Urinary bladder (tissue), 4 donors: ENCODE measurements around the gene RAP1A. TPM values are rescaled to one million over a fixed set of nuclear protein-coding genes. Genes with fewer than 3 reads are reported as not detected.
A peak's percentile ranks its signal among the peaks of the same experiment; 100 is the strongest.

Experiments
- DNase-seq: peaks from one replicate; pipeline ENCODE4 v3.0.0-alpha.2; 2015; ENCODE audit errors: extremely low spot score
- H3K27ac ChIP-seq: one replicate; pipeline ENCODE4 v1.5.1; 2013; ENCODE audit warnings: low read depth, mild to moderate bottlenecking, moderate library complexity
- H3K36me3 ChIP-seq: one replicate; pipeline ENCODE4 v1.6.1; 2013; ENCODE audit warnings: mild to moderate bottlenecking, moderate library complexity; ENCODE audit not compliant: insufficient read depth
- H3K4me1 ChIP-seq: one replicate; pipeline ENCODE4 v1.6.1; 2013; ENCODE audit warnings: mild to moderate bottlenecking, moderate library complexity; ENCODE audit not compliant: insufficient read depth
- H3K4me3 ChIP-seq: one replicate; pipeline ENCODE4 v1.5.1; 2013; ENCODE audit warnings: low read depth, low read length
- WGBS: extraction: QIAGEN DNeasy Blood & Tissue Kit; methylation state at CpG from one replicate; pipeline ENCODE4 v1.1.7; 2013; 5-methylcytosine and 5-hydroxymethylcytosine counted together
- polyA plus RNA-seq: library from polyadenylated mRNA; stranded (reverse); fragments of 200-250 nt; gene quantifications from one replicate; pipeline ENCODE4 v1.2.3, GENCODE V29; 2013
- total RNA-seq: library from RNA; depleted of rRNA; stranded (reverse); fragments of >200 nt; gene quantifications from one replicate; pipeline ENCODE4 v1.2.3, GENCODE V29; 2014
- donor health status: healthy with polysubstance abuse.
- donor health status: healthy.

The RAP1A gene
- total and polyA plus RNA-seq, 2 donors: 89.8 to 199 TPM

- WGBS: 66% methylated on average over 4 of the region's 4 CpGs
- no peak for DNase-seq
These were observed 111.1 kb downstream of the RAP1A start for GRCh38 chr1:111730706-111731105.

GRCh38 chr1:111731956-111732355 lies 112.4 kb downstream of the RAP1A start:
- no peak for DNase-seq
- WGBS: 76% methylated on average over 6 of the region's 6 CpGs
- Histone ChIP-seq H3K4me3 (no peak overlapping the region), H3K36me3 (no peaks in the 10 kb centered on the region), H3K4me1 (no peaks in the 10 kb centered on the region), H3K27ac (no peak overlapping the region)

More at GRCh38 chr1:111730706-111731105, 111.1 kb downstream of the RAP1A start:
- no peaks in the 10 kb centered on the region for H3K36me3 ChIP-seq
- H3K4me1 ChIP-seq: no peaks in the 10 kb centered on the region
- no peak overlapping the region for H3K27ac ChIP-seq
- H3K4me3 ChIP-seq: no peak overlapping the region

- Histone ChIP-seq H3K4me1 (no peaks in the 10 kb centered on the region), H3K4me3 (no peak overlapping the region), H3K36me3 (no peaks in the 10 kb centered on the region), H3K27ac (no peak overlapping the region)
- WGBS: 84% methylated on average over 7 of the region's 7 CpGs
- DNase-seq: no peak
These were observed 113.1 kb downstream of the RAP1A start for GRCh38 chr1:111732718-111733117.

GRCh38 chr1:111733183-111733991 lies 113.8 kb downstream of the RAP1A start:
- no peaks in the 10 kb centered on the region for H3K4me1 ChIP-seq
- H3K36me3 ChIP-seq: no peaks in the 10 kb centered on the region
- H3K4me3 ChIP-seq: no peak overlapping the region
- WGBS: 54% methylated on average over 9 of the region's 9 CpGs
- no peak for DNase-seq
- H3K27ac ChIP-seq: no peak overlapping the region

GRCh38 chr1:111733992-111734341 lies 114.4 kb downstream of the RAP1A start:
- H3K4me1 ChIP-seq: no peaks in the 10 kb centered on the region
- DNase-seq: no peak
- 72% methylated on average over 5 of the region's 5 CpGs for WGBS
- no peak overlapping the region for H3K4me3 ChIP-seq
- H3K27ac ChIP-seq: no peak overlapping the region
- no peaks in the 10 kb centered on the region for H3K36me3 ChIP-seq

GRCh38 chr1:111734426-111734825 lies 114.8 kb downstream of the RAP1A start:
- no peaks in the 10 kb centered on the region for H3K4me1 ChIP-seq
- DNase-seq: no peak
- H3K4me3 ChIP-seq: no peak overlapping the region
- no peaks in the 10 kb centered on the region for H3K36me3 ChIP-seq
- H3K27ac ChIP-seq: no peak overlapping the region
- WGBS: 81% methylated on average over 3 of the region's 3 CpGs

GRCh38 chr1:111734856-111735255 lies 115.3 kb downstream of the RAP1A start:
- H3K36me3 ChIP-seq: no peaks in the 10 kb centered on the region
- no peak overlapping the region for H3K4me3 ChIP-seq
- H3K27ac ChIP-seq: no peak overlapping the region
- H3K4me1 ChIP-seq: no peaks in the 10 kb centered on the region
- WGBS: 85% methylated on average over 3 of the region's 3 CpGs
- DNase-seq: no peak

- no peak overlapping the region for H3K4me3 ChIP-seq
- no peaks in the 10 kb centered on the region for H3K4me1 ChIP-seq
- no peak overlapping the region for H3K27ac ChIP-seq
- no peak for DNase-seq
- H3K36me3 ChIP-seq: no peaks in the 10 kb centered on the region
- 86% methylated on average over 4 of the region's 4 CpGs for WGBS
These were observed 115.7 kb downstream of the RAP1A start for GRCh38 chr1:111735321-111735720.

GRCh38 chr1:111735858-111736544 lies 116.4 kb downstream of the RAP1A start:
- no peaks in the 10 kb centered on the region for H3K36me3 ChIP-seq
- H3K4me3 ChIP-seq: no peak overlapping the region
- WGBS: 68% methylated on average over 8 of the region's 8 CpGs
- H3K27ac ChIP-seq: no peak overlapping the region
- no peaks in the 10 kb centered on the region for H3K4me1 ChIP-seq
- no peak for DNase-seq

- H3K4me1 ChIP-seq: no peaks in the 10 kb centered on the region
These were observed 117.1 kb downstream of the RAP1A start for GRCh38 chr1:111736548-111737215.

GRCh38 chr1:111737216-111738132 lies 117.9 kb downstream of the RAP1A start:
- Histone ChIP-seq H3K27ac (no peak overlapping the region), H3K4me3 (peak overlapping the region; percentile 51), H3K36me3 (no peaks in the 10 kb centered on the region), H3K4me1 (no peaks in the 10 kb centered on the region)
- 44% methylated on average over 8 of the region's 8 CpGs for WGBS
- DNase-seq: no peak

More at GRCh38 chr1:111736548-111737215, 117.1 kb downstream of the RAP1A start:
- Histone ChIP-seq H3K27ac (no peak overlapping the region), H3K4me3 (no peak overlapping the region), H3K36me3 (no peaks in the 10 kb centered on the region)
- DNase-seq: no peak
- WGBS: 48% methylated on average over 4 of the region's 4 CpGs

- H3K36me3 ChIP-seq: no peaks in the 10 kb centered on the region
- peak overlapping the region; percentile 51 for H3K4me3 ChIP-seq
- H3K4me1 ChIP-seq: no peaks in the 10 kb centered on the region
- no peak for DNase-seq
- WGBS: 12% methylated on average over 9 of the region's 9 CpGs
- H3K27ac ChIP-seq: no peak overlapping the region
These were observed 118.5 kb downstream of the RAP1A start for GRCh38 chr1:111738133-111738435.
